ENCODE measurements around the gene KLHL13.

Gene KLHL13

GRCh38 chrX:117871796-117872195, 244.8 kb downstream of the KLHL13 start:
- DNase-seq (ENCODE audit: extremely low spot score): no peak
- TF ChIP-seq ARNT (IDR thresholded peaks at IDR 0.05): no peak
- TF ChIP-seq FOXA1 (IDR thresholded peaks at IDR 0.05): no peak
- TF ChIP-seq NFRKB (IDR thresholded peaks at IDR 0.05): no peak
- POLR2A ChIA-PET: no interaction called here
- CTCF ChIA-PET: no interaction called here

- no peak for TF ChIP-seq LEF1 (IDR thresholded peaks at IDR 0.05; ENCODE audit: borderline replicate concordance)
- no peak for TF ChIP-seq FOXK2 (IDR thresholded peaks at IDR 0.05)
- no peak for TF ChIP-seq NFRKB (IDR thresholded peaks at IDR 0.05)
- ChIA-PET CTCF (interaction anchor here (0.7 kb wide), 1 partner anchor 983 kb away, joined by 5 read pairs; no protein-coding TSS in a partner anchor), POLR2A (no interaction called here)
- no peak for DNase-seq (ENCODE audit: extremely low spot score)
Observed at GRCh38 chrX:117860517-117860916, 256.1 kb downstream of the KLHL13 start.

- no peak for DNase-seq (ENCODE audit: extremely low spot score)
- ChIA-PET CTCF (no interaction called here), POLR2A (no interaction called here)
- no peak for TF ChIP-seq FOXM1 (IDR thresholded peaks at IDR 0.05; ENCODE audit: borderline replicate concordance)
- TF ChIP-seq CTBP1 (IDR thresholded peaks at IDR 0.05; ENCODE audit: borderline replicate concordance): no peak
- TF ChIP-seq NFRKB (IDR thresholded peaks at IDR 0.05): no peak
- TF ChIP-seq ZNF384 (IDR thresholded peaks at IDR 0.05): no peak
- no peak for TF ChIP-seq L3MBTL2 (conservative IDR thresholded peaks at IDR 0.05)
- TF ChIP-seq PKNOX1 (IDR thresholded peaks at IDR 0.05): no peak
- no peak for TF ChIP-seq ARNT (IDR thresholded peaks at IDR 0.05)
- no peak for TF ChIP-seq LEF1 (IDR thresholded peaks at IDR 0.05; ENCODE audit: borderline replicate concordance)
- TF ChIP-seq FOXK2 (IDR thresholded peaks at IDR 0.05): no peak
- no peak for TF ChIP-seq HDGF (IDR thresholded peaks at IDR 0.05; ENCODE audit: borderline replicate concordance)
- TF ChIP-seq SUZ12 (IDR thresholded peaks at IDR 0.05): no peak
- no peak for TF ChIP-seq FOXA1 (IDR thresholded peaks at IDR 0.05)
- TF ChIP-seq ELF4 (IDR thresholded peaks at IDR 0.05): no peak
- no peak for TF ChIP-seq BHLHE40 (IDR thresholded peaks at IDR 0.05; ENCODE audit: borderline replicate concordance)
Observed at GRCh38 chrX:117854806-117855205, 261.8 kb downstream of the KLHL13 start.

GRCh38 chrX:117851025-117851424, 265.6 kb downstream of the KLHL13 start:
- TF ChIP-seq L3MBTL2 (conservative IDR thresholded peaks at IDR 0.05) (no peak), HDGF (IDR thresholded peaks at IDR 0.05; ENCODE audit: borderline replicate concordance) (no peak), SUZ12 (IDR thresholded peaks at IDR 0.05) (no peak), NFRKB (IDR thresholded peaks at IDR 0.05) (no peak), BHLHE40 (IDR thresholded peaks at IDR 0.05; ENCODE audit: borderline replicate concordance) (no peak), FOXK2 (IDR thresholded peaks at IDR 0.05) (no peak), PKNOX1 (IDR thresholded peaks at IDR 0.05) (no peak), ELF4 (IDR thresholded peaks at IDR 0.05) (no peak), LEF1 (IDR thresholded peaks at IDR 0.05; ENCODE audit: borderline replicate concordance) (no peak), FOXA1 (IDR thresholded peaks at IDR 0.05) (no peak), FOXM1 (IDR thresholded peaks at IDR 0.05; ENCODE audit: borderline replicate concordance) (no peak), ARNT (IDR thresholded peaks at IDR 0.05) (no peak), TARDBP (IDR thresholded peaks at IDR 0.05) (no peak), CTBP1 (IDR thresholded peaks at IDR 0.05; ENCODE audit: borderline replicate concordance) (no peak), SP1 (IDR thresholded peaks at IDR 0.05) (no peak), ZNF384 (IDR thresholded peaks at IDR 0.05) (no peak)
- ChIA-PET CTCF (no interaction called here), POLR2A (no interaction called here)
- no peak for DNase-seq (ENCODE audit: extremely low spot score)

Data from HEK293T (cell line).